Measurements from ENCODE around the gene ELP4.

ELP4 gene

GRCh38 chr11:31828217-31828616, 318.6 kb downstream of the ELP4 start:
- H3K79me2 ChIP-seq (ENCODE audit: insufficient read depth, low read length), result no peaks in the 10 kb centered on the region
- H4K20me1 ChIP-seq (ENCODE audit: insufficient read depth, low read length), result no peaks in the 10 kb centered on the region
- no peak overlapping the region for H3K27ac ChIP-seq (ENCODE audit: low read depth, low read length, poor library complexity, severe bottlenecking)
- H3K4me3 ChIP-seq (ENCODE audit: low read depth, low read length, poor library complexity, severe bottlenecking), result no peak overlapping the region
- H3K9ac ChIP-seq (ENCODE audit: low read length), result no peak overlapping the region
- H3K9me2 ChIP-seq (ENCODE audit: low read depth, low read length), result no peaks in the 10 kb centered on the region
- H3K4me1 ChIP-seq (ENCODE audit: insufficient read depth, low read length, severe bottlenecking), result no peaks in the 10 kb centered on the region
- no peaks in the 10 kb centered on the region for H3K36me3 ChIP-seq (ENCODE audit: insufficient read depth, low read length)
- no peaks in the 10 kb centered on the region for H3F3A ChIP-seq (ENCODE audit: insufficient read depth, low read length)
- TF ChIP-seq EZH2 (IDR thresholded peaks at IDR 0.05; ENCODE audit: borderline replicate concordance, low read length), result no peak
- TF ChIP-seq CTCF (IDR thresholded peaks at IDR 0.05; ENCODE audit: low read length), result no peak
- H2AFZ ChIP-seq (ENCODE audit: low read length), result no peak overlapping the region
- H3K4me2 ChIP-seq (ENCODE audit: low read length), result no peak overlapping the region
- H3K9me3 ChIP-seq (ENCODE audit: low read length), result no peaks in the 10 kb centered on the region
- H3K27me3 ChIP-seq (ENCODE audit: insufficient read depth, low read length), result no peaks in the 10 kb centered on the region

DNA sequence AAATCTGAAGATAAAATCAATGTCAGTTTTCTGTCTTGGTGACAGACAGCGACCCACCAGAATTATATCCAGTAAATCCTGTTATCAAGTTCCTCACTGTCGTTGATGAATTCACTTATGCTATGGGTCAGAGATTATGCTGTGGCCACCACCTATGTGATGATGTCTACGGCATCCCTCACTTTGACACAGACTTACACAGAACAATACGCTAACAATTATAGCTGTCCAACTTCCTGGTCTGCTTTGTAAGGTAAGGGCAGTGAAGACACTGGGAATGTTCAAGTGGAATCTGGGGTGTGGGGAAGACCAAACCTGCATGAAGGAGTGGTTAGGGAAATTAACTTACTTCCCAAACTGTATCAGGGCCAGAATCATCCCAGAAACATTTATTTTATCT, 320.8 kb downstream of the ELP4 start:
- Histone ChIP-seq H3K27me3 (ENCODE audit: insufficient read depth, low read length) (no peaks in the 10 kb centered on the region), H3K4me2 (ENCODE audit: low read length) (no peak overlapping the region), H3K9me2 (ENCODE audit: low read depth, low read length) (no peaks in the 10 kb centered on the region), H4K20me1 (ENCODE audit: insufficient read depth, low read length) (no peaks in the 10 kb centered on the region), H3F3A (ENCODE audit: insufficient read depth, low read length) (no peaks in the 10 kb centered on the region), H3K79me2 (ENCODE audit: insufficient read depth, low read length) (no peaks in the 10 kb centered on the region), H3K27ac (ENCODE audit: low read depth, low read length, poor library complexity, severe bottlenecking) (no peak overlapping the region), H3K4me3 (ENCODE audit: low read depth, low read length, poor library complexity, severe bottlenecking) (no peak overlapping the region), H2AFZ (ENCODE audit: low read length) (no peak overlapping the region), H3K36me3 (ENCODE audit: insufficient read depth, low read length) (no peaks in the 10 kb centered on the region), H3K9ac (ENCODE audit: low read length) (no peak overlapping the region), H3K9me3 (ENCODE audit: low read length) (no peaks in the 10 kb centered on the region), H3K4me1 (ENCODE audit: insufficient read depth, low read length, severe bottlenecking) (no peaks in the 10 kb centered on the region)
- TF ChIP-seq CTCF (IDR thresholded peaks at IDR 0.05; ENCODE audit: low read length), result no peak

DNA sequence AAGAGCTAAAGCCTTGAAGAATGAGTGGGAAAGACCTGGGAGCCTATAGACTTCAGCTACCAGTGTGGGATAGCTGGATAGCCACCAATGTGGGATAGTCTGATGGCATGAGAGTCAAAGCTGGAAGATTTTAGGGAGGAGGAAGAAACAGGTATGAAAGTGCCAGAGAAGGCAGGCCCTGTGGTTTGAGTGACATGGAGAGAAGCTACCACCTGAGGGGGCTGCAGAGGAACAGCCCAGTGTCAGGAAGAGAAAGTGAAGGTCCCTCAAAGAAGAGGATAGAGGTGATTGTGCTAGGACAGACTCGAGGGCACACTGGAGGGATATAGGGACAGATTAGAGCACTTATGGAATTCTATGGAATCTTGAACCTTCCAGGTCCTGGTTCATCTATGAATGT, 324.7 kb downstream of the ELP4 start:
- H3K79me2 ChIP-seq (ENCODE audit: insufficient read depth, low read length), result no peaks in the 10 kb centered on the region
- no peak overlapping the region for H3K4me3 ChIP-seq (ENCODE audit: low read depth, low read length, poor library complexity, severe bottlenecking)
- no peaks in the 10 kb centered on the region for H3F3A ChIP-seq (ENCODE audit: insufficient read depth, low read length)
- no peaks in the 10 kb centered on the region for H4K20me1 ChIP-seq (ENCODE audit: insufficient read depth, low read length)
- TF ChIP-seq CTCF (IDR thresholded peaks at IDR 0.05; ENCODE audit: low read length) (no peak; the same call in 1 of the 2 replicates), EZH2 (IDR thresholded peaks at IDR 0.05; ENCODE audit: borderline replicate concordance, low read length) (no peak)
- no peaks in the 10 kb centered on the region for H3K9me3 ChIP-seq (ENCODE audit: low read length)
- H3K4me2 ChIP-seq (ENCODE audit: low read length), result no peak overlapping the region
- H3K36me3 ChIP-seq (ENCODE audit: insufficient read depth, low read length), result no peaks in the 10 kb centered on the region
- H3K4me1 ChIP-seq (ENCODE audit: insufficient read depth, low read length, severe bottlenecking), result no peaks in the 10 kb centered on the region
- no peaks in the 10 kb centered on the region for H3K27me3 ChIP-seq (ENCODE audit: insufficient read depth, low read length)
- no peak overlapping the region for H3K9ac ChIP-seq (ENCODE audit: low read length)
- no peak overlapping the region for H2AFZ ChIP-seq (ENCODE audit: low read length)
- no peak overlapping the region for H3K27ac ChIP-seq (ENCODE audit: low read depth, low read length, poor library complexity, severe bottlenecking)
- no peaks in the 10 kb centered on the region for H3K9me2 ChIP-seq (ENCODE audit: low read depth, low read length)
